ENCODE measurements around the gene SPATA9.
"Not testable (repeated sequence)": the region's sequence is repeated elsewhere in the genome, so short reads cannot be mapped to it uniquely, and the experiment has no call there.

SPATA9 gene

GRCh38 chr5:95643152-95643551, 39.6 kb downstream of the SPATA9 start:
- DNase-seq: no peak

- DNase-seq: no peak
Measured at GRCh38 chr5:95641741-95642220, 41.0 kb downstream of the SPATA9 start.

- DNase-seq: no peak
Measured at GRCh38 chr5:95638632-95639031, 44.2 kb downstream of the SPATA9 start.

GRCh38 chr5:95634081-95634480, 48.7 kb downstream of the SPATA9 start:
- DNase-seq: no peak

GRCh38 chr5:95633671-95634070, 49.1 kb downstream of the SPATA9 start:
- no peak for DNase-seq

GRCh38 chr5:95632942-95633341, 49.8 kb downstream of the SPATA9 start:
- not testable (repeated sequence) for DNase-seq

GRCh38 chr5:95631991-95632675, 50.7 kb downstream of the SPATA9 start:
- peak; percentile 86 for DNase-seq

- no peak for DNase-seq
Measured at GRCh38 chr5:95631255-95631958, 51.4 kb downstream of the SPATA9 start.

GRCh38 chr5:95630394-95630917, 52.3 kb downstream of the SPATA9 start:
- no peak for DNase-seq

GRCh38 chr5:95628933-95629332, 53.9 kb downstream of the SPATA9 start:
- DNase-seq: no peak

GRCh38 chr5:95627971-95628810, 54.6 kb downstream of the SPATA9 start:
- DNase-seq: no peak

GRCh38 chr5:95626701-95627100, 56.1 kb downstream of the SPATA9 start:
- no peak for DNase-seq

GRCh38 chr5:95624368-95624767, 58.4 kb downstream of the SPATA9 start:
- DNase-seq: no peak

GRCh38 chr5:95623706-95624105, 59.1 kb downstream of the SPATA9 start:
- DNase-seq: no peak

- peak; percentile 61 for DNase-seq
Measured at GRCh38 chr5:95621839-95622629, 60.8 kb downstream of the SPATA9 start.

GRCh38 chr5:95620870-95621838, 61.6 kb downstream of the SPATA9 start:
- peak; percentile 83 for DNase-seq

- peak; percentile 88 for DNase-seq
Measured at GRCh38 chr5:95620030-95620869, 62.5 kb downstream of the SPATA9 start, which contains the start of gene GPR150. Gene GPR150 (plus strand): TSS chr5:95620087. CDS start chr5:95620276, 189 bp downstream.

- DNase-seq: no peak
Measured at GRCh38 chr5:95619514-95620029, 63.2 kb downstream of the SPATA9 start.

GRCh38 chr5:95619096-95619495, 63.7 kb downstream of the SPATA9 start:
- DNase-seq: no peak

- no peak for DNase-seq
Measured at GRCh38 chr5:95617057-95617456, 65.7 kb downstream of the SPATA9 start.

Data from activated CD8-positive, alpha-beta memory T cell treated with anti-CD3 and anti-CD28 coated beads for 24 hours (primary cell).